HG02970 (cell line): Measurements from ENCODE around the gene RAMP3.
"Not testable (repeated sequence)": the region's sequence is repeated elsewhere in the genome, so short reads cannot be mapped to it uniquely, and the experiment has no call there.

Source experiments
- ATAC-seq: cut with Tn5 transposase; IDR thresholded peaks from one replicate; pipeline ENCODE4 v1.9.1; 2021; ENCODE audit warnings: mild to moderate bottlenecking, moderate library complexity, moderate number of reproducible peaks; ENCODE audit not compliant: unreplicated experiment, low FRiP score

RAMP3 gene

GRCh38 chr7:45157653-45158401 lies at the start of gene RAMP3:
RAMP3 (plus strand) TSS chr7:45157791; CDS start chr7:45157829, 38 bp downstream.
- ATAC-seq: no peak

GRCh38 chr7:45108863-45109262 lies 48.7 kb upstream of the RAMP3 start:
- ATAC-seq: no peak

- peak; percentile 92 for ATAC-seq
Observed at GRCh38 chr7:45111298-45112223, 46.0 kb upstream of the RAMP3 start, which contains the start of gene TBRG4. TBRG4 (minus strand) TSS chr7:45111697; CDS start chr7:45109237, 2,460 bp downstream.

- no peak for ATAC-seq
Observed at GRCh38 chr7:45112648-45113047, 44.9 kb upstream of the RAMP3 start.

GRCh38 chr7:45114257-45114656 lies 43.3 kb upstream of the RAMP3 start:
- not testable (repeated sequence) for ATAC-seq

- ATAC-seq: no peak
Observed at GRCh38 chr7:45114926-45115325, 42.7 kb upstream of the RAMP3 start.

GRCh38 chr7:45116048-45116447 lies 41.5 kb upstream of the RAMP3 start:
- no peak for ATAC-seq

GRCh38 chr7:45117582-45117981 lies 40.0 kb upstream of the RAMP3 start:
- no peak for ATAC-seq

GRCh38 chr7:45118292-45118691 lies 39.3 kb upstream of the RAMP3 start:
- ATAC-seq: no peak

GRCh38 chr7:45118889-45119331 lies 38.7 kb upstream of the RAMP3 start:
- no peak for ATAC-seq

- ATAC-seq: no peak
Observed at GRCh38 chr7:45119550-45119949, 38.0 kb upstream of the RAMP3 start.

GRCh38 chr7:45122975-45123860 lies 34.4 kb upstream of the RAMP3 start:
- no peak for ATAC-seq

GRCh38 chr7:45123913-45124710 lies 33.5 kb upstream of the RAMP3 start:
- ATAC-seq: no peak

GRCh38 chr7:45125193-45125904 lies 32.2 kb upstream of the RAMP3 start:
- no peak for ATAC-seq

GRCh38 chr7:45126201-45126600 lies 31.4 kb upstream of the RAMP3 start:
- ATAC-seq: no peak

- no peak for ATAC-seq
Observed at GRCh38 chr7:45126920-45127319, 30.7 kb upstream of the RAMP3 start.

GRCh38 chr7:45129181-45129800 lies 28.3 kb upstream of the RAMP3 start:
- no peak for ATAC-seq

GRCh38 chr7:45129906-45130305 lies 27.7 kb upstream of the RAMP3 start:
- ATAC-seq: no peak
